HepG2 (cell line): ENCODE measurements around the gene GPC6. TPM values are rescaled to one million over a fixed set of nuclear protein-coding genes. Genes with fewer than 3 reads are reported as not detected.

Source experiments
- EZH2 ChIP-seq: conservative IDR thresholded peaks from 2 replicates; pipeline ENCODE4 v1.6.1; 2012; ENCODE audit warnings: mild to moderate bottlenecking, low read depth, low read length, moderate library complexity
- GTF2F1 ChIP-seq: fragments of 150-350 bp; IDR thresholded peaks from 2 replicates; pipeline ENCODE4 v1.6.1; 2014; ENCODE audit warnings: low read length
- LCORL ChIP-seq, 2 experiments: fragments of 450-650 bp in 1 of 2; sonication (generic) in 1 of 2; formaldehyde crosslinking in 1 of 2; IDR thresholded peaks; 2 replicates each; pipeline versions ENCODE4 v1.5.0 to v1.6.1; 2017 to 2020; ENCODE audit warnings: antibody characterized with exemption in 1 of 2, missing genetic modification reagents in 1 of 2
- MEIS2 ChIP-seq: sonication (generic); formaldehyde crosslinking; IDR thresholded peaks from 2 replicates; pipeline ENCODE4 v1.9.0; 2021; ENCODE audit warnings: mild to moderate bottlenecking, missing genetic modification reagents
- NONO ChIP-seq, 2 experiments: fragments of 450-650 bp in 1 of 2; sonication (generic) in 1 of 2; formaldehyde crosslinking in 1 of 2; IDR thresholded peaks in 1 of 2; conservative IDR thresholded peaks in 1 of 2; 2 replicates each; pipeline versions ENCODE4 v1.6.1 to v1.8.0; 2017 to 2022; ENCODE audit warnings: mild to moderate bottlenecking in 1 of 2, missing genetic modification reagents in 1 of 2, moderate library complexity in 1 of 2
- SSRP1 ChIP-seq: IDR thresholded peaks from 2 replicates; pipeline ENCODE4 v1.6.1; 2016; ENCODE audit warnings: control low read depth
- YEATS4 ChIP-seq: sonication (generic); formaldehyde crosslinking; IDR thresholded peaks from 2 replicates; pipeline ENCODE4 v1.4.0; 2020; ENCODE audit warnings: missing genetic modification reagents, borderline replicate concordance
- ZFP82 ChIP-seq: sonication (generic); formaldehyde crosslinking; IDR thresholded peaks from 2 replicates; pipeline ENCODE4 v1.5.1; 2020; ENCODE audit warnings: mild to moderate bottlenecking, missing genetic modification reagents, borderline replicate concordance
- ZNF460 ChIP-seq: sonication (generic); formaldehyde crosslinking; IDR thresholded peaks from 2 replicates; pipeline ENCODE4 v1.5.1; 2020; ENCODE audit warnings: missing genetic modification reagents, mild to moderate bottlenecking, borderline replicate concordance
- polyA plus RNA-seq, 8 experiments: library from polyadenylated mRNA; depleted of rRNA in 3 of 8; stranded (reverse) in 7 of 8; unstranded in 1 of 8; fragments of >200 nt; fragmentation: Illumina TruSeq in 4 of 8; extraction: Trizol in 4 of 8; gene quantifications; 2 replicates each; pipeline versions ENCODE4 v1.2.1 to v1.2.3, GENCODE V29; 2011 to 2016; ENCODE audit warnings: low read depth in 4 of 8, missing spikeins in 1 of 8, mixed read lengths in 1 of 8; ENCODE audit not compliant: insufficient read depth in 1 of 8
- total RNA-seq, 5 experiments: library from RNA; depleted of rRNA; stranded (reverse); fragments of >200 nt; fragmentation: Illumina TruSeq; extraction: Trizol; gene quantifications; 2 replicates each; pipeline ENCODE4 v1.2.3, GENCODE V29; 2016; ENCODE audit warnings: low read depth in 1 of 5
- TF ChIP-seq, protein P1 (sequence below): IDR thresholded peaks from 2 replicates; pipeline ENCODE4 v1.6.1; 2018; ENCODE audit warnings: missing genetic modification reagents, mild to moderate bottlenecking, missing compliant biosample characterization
- TF ChIP-seq, protein P2 (sequence below): sonication (generic); formaldehyde crosslinking; IDR thresholded peaks from 2 replicates; pipeline ENCODE4 v1.4.0; 2020; ENCODE audit warnings: mild to moderate bottlenecking, missing genetic modification reagents, borderline replicate concordance
- TF ChIP-seq, protein P3 (sequence below): sonication (generic); formaldehyde crosslinking; IDR thresholded peaks from 2 replicates; pipeline ENCODE4 v1.4.0; 2020; ENCODE audit warnings: low read depth, missing genetic modification reagents
- TF ChIP-seq, protein P4 (sequence below): sonication (generic); formaldehyde crosslinking; IDR thresholded peaks from one replicate; pipeline ENCODE4 v1.5.1; 2020; ENCODE audit warnings: mild to moderate bottlenecking, missing genetic modification reagents; ENCODE audit errors: not compliant biosample characterization

Gene GPC6
- total and polyA plus RNA-seq, 2 of the 13 experiments (the other 11 are each of a cell fraction or from before 2014, with no cell fraction given), result 24.5 to 33.9 TPM

DNA sequence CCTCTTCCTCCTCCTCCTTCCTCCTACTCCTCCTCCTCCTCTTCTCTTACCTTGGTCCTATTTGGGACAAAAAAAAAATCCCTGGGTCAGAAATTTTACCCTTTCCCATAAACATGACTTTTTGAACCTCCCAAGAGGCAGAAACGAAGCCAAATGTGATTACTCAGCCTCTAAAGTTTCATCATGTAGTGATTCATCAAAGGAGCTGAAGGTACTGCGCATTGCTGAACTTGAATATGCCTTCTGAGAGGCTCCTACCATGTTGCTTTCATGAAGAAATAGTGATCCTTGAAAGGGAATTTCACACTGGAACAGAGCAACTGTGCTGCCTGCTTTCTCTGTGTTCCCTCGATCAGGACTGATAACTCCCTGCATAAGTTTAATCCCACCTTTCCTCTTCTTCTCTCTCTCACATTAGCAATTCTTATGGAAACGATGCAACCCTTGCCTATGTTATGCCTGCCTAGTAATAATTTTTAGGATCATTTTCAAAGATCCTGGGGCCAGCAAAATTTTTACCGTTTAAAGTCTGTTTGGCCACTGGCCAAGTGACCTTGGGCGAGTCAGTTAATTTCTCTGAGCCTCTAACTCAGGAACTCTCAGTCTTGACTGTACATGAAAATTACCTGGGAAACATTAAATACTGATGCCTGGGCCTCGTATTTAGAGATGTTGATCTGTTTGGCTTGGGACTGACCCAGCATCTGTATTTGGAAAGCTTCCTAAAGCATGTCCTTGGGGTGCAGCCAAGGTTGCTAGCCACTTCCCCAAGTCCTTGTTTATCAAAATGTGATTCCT lies 1103.3 kb downstream of the GPC6 start (continued):
- TF ChIP-seq SSRP1 (CRISPR knock-in tag) (no peak), LCORL (IDR thresholded peaks at IDR 0.05) (no peak), LCORL (CRISPR knock-in tag; IDR thresholded peaks at IDR 0.05) (no peak), YEATS4 (CRISPR knock-in tag) (no peak), MEIS2 (CRISPR knock-in tag) (no peak), EZH2 (no peak), ZNF460 (CRISPR knock-in tag) (no peak), GTF2F1 (no peak), ZFP82 (no peak), NONO (IDR thresholded peaks at IDR 0.05) (no peak), NONO (CRISPR knock-in tag; conservative IDR thresholded peaks at IDR 0.05) (no peak)
- TF ChIP-seq, protein P1, sequence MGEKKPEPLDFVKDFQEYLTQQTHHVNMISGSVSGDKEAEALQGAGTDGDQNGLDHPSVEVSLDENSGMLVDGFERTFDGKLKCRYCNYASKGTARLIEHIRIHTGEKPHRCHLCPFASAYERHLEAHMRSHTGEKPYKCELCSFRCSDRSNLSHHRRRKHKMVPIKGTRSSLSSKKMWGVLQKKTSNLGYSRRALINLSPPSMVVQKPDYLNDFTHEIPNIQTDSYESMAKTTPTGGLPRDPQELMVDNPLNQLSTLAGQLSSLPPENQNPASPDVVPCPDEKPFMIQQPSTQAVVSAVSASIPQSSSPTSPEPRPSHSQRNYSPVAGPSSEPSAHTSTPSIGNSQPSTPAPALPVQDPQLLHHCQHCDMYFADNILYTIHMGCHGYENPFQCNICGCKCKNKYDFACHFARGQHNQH (CRISPR knock-in tag), result no peak
- TF ChIP-seq, protein P2, sequence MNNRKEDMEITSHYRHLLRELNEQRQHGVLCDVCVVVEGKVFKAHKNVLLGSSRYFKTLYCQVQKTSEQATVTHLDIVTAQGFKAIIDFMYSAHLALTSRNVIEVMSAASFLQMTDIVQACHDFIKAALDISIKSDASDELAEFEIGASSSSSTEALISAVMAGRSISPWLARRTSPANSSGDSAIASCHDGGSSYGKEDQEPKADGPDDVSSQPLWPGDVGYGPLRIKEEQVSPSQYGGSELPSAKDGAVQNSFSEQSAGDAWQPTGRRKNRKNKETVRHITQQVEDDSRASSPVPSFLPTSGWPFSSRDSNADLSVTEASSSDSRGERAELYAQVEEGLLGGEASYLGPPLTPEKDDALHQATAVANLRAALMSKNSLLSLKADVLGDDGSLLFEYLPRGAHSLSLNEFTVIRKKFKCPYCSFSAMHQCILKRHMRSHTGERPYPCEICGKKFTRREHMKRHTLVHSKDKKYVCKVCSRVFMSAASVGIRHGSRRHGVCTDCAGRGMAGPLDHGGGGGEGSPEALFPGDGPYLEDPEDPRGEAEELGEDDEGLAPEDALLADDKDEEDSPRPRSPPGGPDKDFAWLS, result no peak
- TF ChIP-seq, protein P3, sequence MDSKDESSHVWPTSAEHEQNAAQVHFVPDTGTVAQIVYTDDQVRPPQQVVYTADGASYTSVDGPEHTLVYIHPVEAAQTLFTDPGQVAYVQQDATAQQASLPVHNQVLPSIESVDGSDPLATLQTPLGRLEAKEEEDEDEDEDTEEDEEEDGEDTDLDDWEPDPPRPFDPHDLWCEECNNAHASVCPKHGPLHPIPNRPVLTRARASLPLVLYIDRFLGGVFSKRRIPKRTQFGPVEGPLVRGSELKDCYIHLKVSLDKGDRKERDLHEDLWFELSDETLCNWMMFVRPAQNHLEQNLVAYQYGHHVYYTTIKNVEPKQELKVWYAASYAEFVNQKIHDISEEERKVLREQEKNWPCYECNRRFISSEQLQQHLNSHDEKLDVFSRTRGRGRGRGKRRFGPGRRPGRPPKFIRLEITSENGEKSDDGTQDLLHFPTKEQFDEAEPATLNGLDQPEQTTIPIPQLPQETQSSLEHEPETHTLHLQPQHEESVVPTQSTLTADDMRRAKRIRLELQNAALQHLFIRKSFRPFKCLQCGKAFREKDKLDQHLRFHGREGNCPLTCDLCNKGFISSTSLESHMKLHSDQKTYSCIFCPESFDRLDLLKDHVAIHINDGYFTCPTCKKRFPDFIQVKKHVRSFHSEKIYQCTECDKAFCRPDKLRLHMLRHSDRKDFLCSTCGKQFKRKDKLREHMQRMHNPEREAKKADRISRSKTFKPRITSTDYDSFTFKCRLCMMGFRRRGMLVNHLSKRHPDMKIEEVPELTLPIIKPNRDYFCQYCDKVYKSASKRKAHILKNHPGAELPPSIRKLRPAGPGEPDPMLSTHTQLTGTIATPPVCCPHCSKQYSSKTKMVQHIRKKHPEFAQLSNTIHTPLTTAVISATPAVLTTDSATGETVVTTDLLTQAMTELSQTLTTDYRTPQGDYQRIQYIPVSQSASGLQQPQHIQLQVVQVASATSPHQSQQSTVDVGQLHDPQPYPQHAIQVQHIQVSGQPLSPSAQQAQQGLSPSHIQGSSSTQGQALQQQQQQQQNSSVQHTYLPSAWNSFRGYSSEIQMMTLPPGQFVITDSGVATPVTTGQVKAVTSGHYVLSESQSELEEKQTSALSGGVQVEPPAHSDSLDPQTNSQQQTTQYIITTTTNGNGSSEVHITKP (CRISPR knock-in tag), result no peak
- TF ChIP-seq, protein P4, sequence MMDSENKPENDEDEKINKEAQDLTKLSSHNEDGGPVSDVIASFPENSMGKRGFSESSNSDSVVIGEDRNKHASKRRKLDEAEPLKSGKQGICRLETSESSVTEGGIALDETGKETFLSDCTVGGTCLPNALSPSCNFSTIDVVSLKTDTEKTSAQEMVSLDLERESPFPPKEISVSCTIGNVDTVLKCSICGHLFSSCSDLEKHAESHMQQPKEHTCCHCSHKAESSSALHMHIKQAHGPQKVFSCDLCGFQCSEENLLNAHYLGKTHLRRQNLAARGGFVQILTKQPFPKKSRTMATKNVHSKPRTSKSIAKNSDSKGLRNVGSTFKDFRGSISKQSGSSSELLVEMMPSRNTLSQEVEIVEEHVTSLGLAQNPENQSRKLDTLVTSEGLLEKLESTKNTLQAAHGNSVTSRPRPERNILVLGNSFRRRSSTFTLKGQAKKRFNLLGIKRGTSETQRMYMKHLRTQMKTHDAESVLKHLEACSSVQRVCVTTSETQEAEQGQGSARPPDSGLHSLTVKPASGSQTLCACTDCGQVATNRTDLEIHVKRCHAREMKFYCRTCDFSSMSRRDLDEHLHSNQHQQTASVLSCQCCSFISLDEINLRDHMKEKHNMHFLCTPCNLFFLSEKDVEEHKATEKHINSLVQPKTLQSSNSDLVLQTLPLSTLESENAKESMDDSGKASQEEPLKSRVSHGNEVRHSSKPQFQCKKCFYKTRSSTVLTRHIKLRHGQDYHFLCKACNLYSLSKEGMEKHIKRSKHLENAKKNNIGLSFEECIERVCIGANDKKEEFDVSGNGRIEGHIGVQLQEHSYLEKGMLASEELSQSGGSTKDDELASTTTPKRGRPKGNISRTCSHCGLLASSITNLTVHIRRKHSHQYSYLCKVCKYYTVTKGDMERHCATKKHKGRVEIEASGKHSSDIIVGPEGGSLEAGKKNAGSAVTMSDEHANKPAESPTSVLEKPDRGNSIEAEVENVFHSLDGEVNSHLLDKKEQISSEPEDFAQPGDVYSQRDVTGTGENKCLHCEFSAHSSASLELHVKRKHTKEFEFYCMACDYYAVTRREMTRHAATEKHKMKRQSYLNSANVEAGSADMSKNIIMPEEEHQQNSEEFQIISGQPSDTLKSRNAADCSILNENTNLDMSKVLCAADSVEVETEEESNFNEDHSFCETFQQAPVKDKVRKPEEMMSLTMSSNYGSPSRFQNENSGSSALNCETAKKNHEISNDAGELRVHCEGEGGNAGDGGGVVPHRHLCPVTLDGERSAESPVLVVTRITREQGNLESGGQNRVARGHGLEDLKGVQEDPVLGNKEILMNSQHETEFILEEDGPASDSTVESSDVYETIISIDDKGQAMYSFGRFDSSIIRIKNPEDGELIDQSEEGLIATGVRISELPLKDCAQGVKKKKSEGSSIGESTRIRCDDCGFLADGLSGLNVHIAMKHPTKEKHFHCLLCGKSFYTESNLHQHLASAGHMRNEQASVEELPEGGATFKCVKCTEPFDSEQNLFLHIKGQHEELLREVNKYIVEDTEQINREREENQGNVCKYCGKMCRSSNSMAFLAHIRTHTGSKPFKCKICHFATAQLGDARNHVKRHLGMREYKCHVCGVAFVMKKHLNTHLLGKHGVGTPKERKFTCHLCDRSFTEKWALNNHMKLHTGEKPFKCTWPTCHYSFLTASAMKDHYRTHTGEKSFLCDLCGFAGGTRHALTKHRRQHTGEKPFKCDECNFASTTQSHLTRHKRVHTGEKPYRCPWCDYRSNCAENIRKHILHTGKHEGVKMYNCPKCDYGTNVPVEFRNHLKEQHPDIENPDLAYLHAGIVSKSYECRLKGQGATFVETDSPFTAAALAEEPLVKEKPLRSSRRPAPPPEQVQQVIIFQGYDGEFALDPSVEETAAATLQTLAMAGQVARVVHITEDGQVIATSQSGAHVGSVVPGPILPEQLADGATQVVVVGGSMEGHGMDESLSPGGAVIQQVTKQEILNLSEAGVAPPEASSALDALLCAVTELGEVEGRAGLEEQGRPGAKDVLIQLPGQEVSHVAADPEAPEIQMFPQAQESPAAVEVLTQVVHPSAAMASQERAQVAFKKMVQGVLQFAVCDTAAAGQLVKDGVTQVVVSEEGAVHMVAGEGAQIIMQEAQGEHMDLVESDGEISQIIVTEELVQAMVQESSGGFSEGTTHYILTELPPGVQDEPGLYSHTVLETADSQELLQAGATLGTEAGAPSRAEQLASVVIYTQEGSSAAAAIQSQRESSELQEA (CRISPR knock-in tag), result no peak
